Endothelial cell (in vitro differentiated cells): ENCODE measurements around the gene WDR19. TPM values are rescaled to one million over a fixed set of nuclear protein-coding genes. Genes with fewer than 3 reads are reported as not detected.

Experiments used
- DNase-seq: peaks from one replicate; pipeline ENCODE4 v3.0.0; 2021; ENCODE audit warnings: low spot score
- H3K27ac Mint-ChIP-seq: one replicate; pipeline ENCODE4 v1.8.0; 2021; ENCODE audit warnings: mixed read lengths, inconsistent platforms; ENCODE audit not compliant: unreplicated experiment
- H3K27me3 Mint-ChIP-seq: one replicate; pipeline ENCODE4 v1.8.0; 2021; ENCODE audit warnings: mild to moderate bottlenecking, moderate library complexity, mixed read lengths, inconsistent platforms; ENCODE audit not compliant: unreplicated experiment
- H3K36me3 Mint-ChIP-seq: one replicate; pipeline ENCODE4 v1.8.0; 2021; ENCODE audit warnings: mild to moderate bottlenecking, low read depth, mixed read lengths, inconsistent platforms; ENCODE audit not compliant: unreplicated experiment
- H3K4me1 Mint-ChIP-seq: one replicate; pipeline ENCODE4 v1.8.0; 2021; ENCODE audit warnings: mild to moderate bottlenecking, mixed read lengths, inconsistent platforms; ENCODE audit not compliant: unreplicated experiment
- H3K4me3 Mint-ChIP-seq: one replicate; pipeline ENCODE4 v1.8.0; 2021; ENCODE audit warnings: mild to moderate bottlenecking, mixed read lengths, inconsistent platforms; ENCODE audit not compliant: unreplicated experiment
- H3K9me3 Mint-ChIP-seq: one replicate; pipeline ENCODE4 v1.8.0; 2021; ENCODE audit warnings: mixed read lengths, inconsistent platforms; ENCODE audit not compliant: unreplicated experiment
- total RNA-seq: library from RNA; stranded (reverse); fragmentation: NEBNext Ultra II Directional; extraction: Animal tissue kit (Norgen Biotek cat#: 25700); gene quantifications from one replicate; pipeline ENCODE4 v1.2.1, GENCODE V29; 2021; ENCODE audit not compliant: unreplicated experiment
- TF ChIP-seq, protein P1 (sequence below): fragments of 200-600 bp; sonication (generic); IDR thresholded peaks from one replicate; pipeline ENCODE4 v1.5.0; 2021; ENCODE audit warnings: antibody characterized with exemption; ENCODE audit not compliant: unreplicated experiment

Gene WDR19
- total RNA-seq, 1 donor from 2014 or later, result 35.8 TPM

DNA sequence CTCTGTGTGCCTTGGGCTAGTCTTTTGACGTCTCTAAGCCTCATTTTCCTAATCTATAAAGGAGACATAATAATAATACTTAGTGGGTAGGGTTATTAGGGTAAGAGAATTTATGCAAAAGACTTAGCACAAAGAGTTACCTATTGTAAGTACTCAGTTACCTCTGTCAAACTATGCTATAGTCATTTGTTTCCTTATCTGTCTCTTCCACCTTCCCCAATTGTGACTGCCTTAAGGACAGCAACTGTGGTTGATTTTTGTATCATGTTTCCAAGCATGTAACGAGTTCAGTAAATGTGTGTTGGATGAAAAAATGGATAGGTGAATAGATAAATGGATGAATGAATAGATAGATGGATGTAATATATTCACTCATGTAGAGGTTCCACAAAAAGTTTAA is 48.1 kb downstream of the WDR19 start:
- DNase-seq, result no peak
- Mint-ChIP-seq H3K27ac (no peak overlapping the region), H3K36me3 (no peaks in the 10 kb centered on the region), H3K27me3 (no peaks in the 10 kb centered on the region), H3K9me3 (no peaks in the 10 kb centered on the region), H3K4me3 (no peak overlapping the region), H3K4me1 (peaks cover 4% of the 10 kb centered on the region)
- TF ChIP-seq, protein P1, sequence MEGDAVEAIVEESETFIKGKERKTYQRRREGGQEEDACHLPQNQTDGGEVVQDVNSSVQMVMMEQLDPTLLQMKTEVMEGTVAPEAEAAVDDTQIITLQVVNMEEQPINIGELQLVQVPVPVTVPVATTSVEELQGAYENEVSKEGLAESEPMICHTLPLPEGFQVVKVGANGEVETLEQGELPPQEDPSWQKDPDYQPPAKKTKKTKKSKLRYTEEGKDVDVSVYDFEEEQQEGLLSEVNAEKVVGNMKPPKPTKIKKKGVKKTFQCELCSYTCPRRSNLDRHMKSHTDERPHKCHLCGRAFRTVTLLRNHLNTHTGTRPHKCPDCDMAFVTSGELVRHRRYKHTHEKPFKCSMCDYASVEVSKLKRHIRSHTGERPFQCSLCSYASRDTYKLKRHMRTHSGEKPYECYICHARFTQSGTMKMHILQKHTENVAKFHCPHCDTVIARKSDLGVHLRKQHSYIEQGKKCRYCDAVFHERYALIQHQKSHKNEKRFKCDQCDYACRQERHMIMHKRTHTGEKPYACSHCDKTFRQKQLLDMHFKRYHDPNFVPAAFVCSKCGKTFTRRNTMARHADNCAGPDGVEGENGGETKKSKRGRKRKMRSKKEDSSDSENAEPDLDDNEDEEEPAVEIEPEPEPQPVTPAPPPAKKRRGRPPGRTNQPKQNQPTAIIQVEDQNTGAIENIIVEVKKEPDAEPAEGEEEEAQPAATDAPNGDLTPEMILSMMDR, result no peak

DNA sequence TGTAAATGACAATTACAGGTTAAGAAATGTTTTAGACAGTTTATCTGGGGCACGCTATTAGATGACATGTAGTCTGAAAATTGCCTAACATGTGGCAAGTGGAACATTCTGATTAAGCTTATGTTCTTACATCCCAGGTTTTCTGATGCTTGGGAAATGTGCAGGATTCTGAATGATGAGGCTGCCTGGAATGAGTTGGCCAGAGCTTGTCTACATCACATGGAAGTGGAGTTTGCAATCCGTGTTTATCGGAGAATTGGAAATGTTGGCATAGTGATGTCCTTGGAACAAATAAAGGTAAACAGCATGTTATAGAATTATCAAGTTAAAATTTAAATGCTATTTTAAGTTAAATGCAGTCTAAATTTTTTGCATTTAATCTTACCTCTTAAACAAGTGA is 49.3 kb downstream of the WDR19 start:
- H3K27ac Mint-ChIP-seq, result no peak overlapping the region
- DNase-seq, result no peak
- H3K27me3 Mint-ChIP-seq, result no peaks in the 10 kb centered on the region
- H3K36me3 Mint-ChIP-seq, result peaks cover 3% of the 10 kb centered on the region
- no peaks in the 10 kb centered on the region for H3K4me1 Mint-ChIP-seq
- TF ChIP-seq, protein P1, result no peak
- H3K9me3 Mint-ChIP-seq, result no peaks in the 10 kb centered on the region
- no peak overlapping the region for H3K4me3 Mint-ChIP-seq

- TF ChIP-seq, protein P1, result no peak
- no peak for DNase-seq
- Mint-ChIP-seq H3K36me3 (peaks cover 3% of the 10 kb centered on the region), H3K4me3 (no peak overlapping the region), H3K27ac (no peak overlapping the region), H3K27me3 (no peaks in the 10 kb centered on the region), H3K4me1 (no peaks in the 10 kb centered on the region), H3K9me3 (no peaks in the 10 kb centered on the region)
These were observed 49.8 kb downstream of the WDR19 start for GRCh38 chr4:39232100-39232499.

DNA sequence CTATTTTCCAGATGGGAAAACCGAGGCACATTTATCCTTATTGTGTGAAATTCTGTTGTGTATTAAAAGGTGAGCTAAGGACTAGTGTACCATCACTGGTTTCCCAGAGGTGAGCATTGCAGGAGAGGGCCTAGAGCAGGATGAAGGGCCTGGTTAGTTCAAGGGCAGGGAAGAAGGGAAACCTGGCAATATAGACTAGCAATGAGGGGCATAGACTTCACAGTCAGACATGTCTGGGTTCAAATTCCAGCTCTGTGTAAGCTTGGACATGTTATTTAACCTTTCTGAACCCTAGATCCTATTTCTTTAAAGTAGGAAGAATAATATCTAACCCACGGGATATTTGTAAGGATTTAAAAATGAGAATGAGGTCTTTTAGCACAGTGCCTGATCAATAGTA is 50.8 kb downstream of the WDR19 start:
- Mint-ChIP-seq H3K4me3 (no peak overlapping the region), H3K27me3 (no peaks in the 10 kb centered on the region), H3K9me3 (no peaks in the 10 kb centered on the region), H3K36me3 (peaks cover 3% of the 10 kb centered on the region), H3K27ac (no peak overlapping the region), H3K4me1 (no peaks in the 10 kb centered on the region)
- TF ChIP-seq, protein P1, result no peak
- DNase-seq, result no peak

GRCh38 chr4:39233783-39234182 is 51.5 kb downstream of the WDR19 start:
- Mint-ChIP-seq H3K4me3 (no peak overlapping the region), H3K36me3 (peaks cover 3% of the 10 kb centered on the region), H3K4me1 (no peaks in the 10 kb centered on the region), H3K27ac (no peak overlapping the region), H3K27me3 (no peaks in the 10 kb centered on the region), H3K9me3 (no peaks in the 10 kb centered on the region)
- no peak for DNase-seq
- TF ChIP-seq, protein P1, result no peak
